Sigmoid colon (tissue), 4 donors: ENCODE measurements around the gene P2RY14.

Experiments used
- CTCF ChIP-seq, 4 experiments: fragments of 450-650 bp in 3 of 4; fragments of 200-600 bp in 1 of 4; IDR thresholded peaks; one replicate each; pipeline ENCODE4 v1.5.1; 2016 to 2019; ENCODE audit warnings: antibody characterized with exemption in 4 of 4, mild to moderate bottlenecking in 3 of 4, moderate library complexity in 2 of 4
- EP300 ChIP-seq, 4 donors: sonication (generic); formaldehyde crosslinking; IDR thresholded peaks; one replicate each; pipeline ENCODE4 v1.6.1; 2017; ENCODE audit warnings: antibody characterized with exemption in 4 of 4
- POLR2A ChIP-seq, 2 donors: fragments of 450-650 bp; IDR thresholded peaks; one replicate each; pipeline ENCODE4 v1.6.1; 2016; ENCODE audit warnings: antibody characterized with exemption in 2 of 2, mild to moderate bottlenecking in 2 of 2, moderate library complexity in 2 of 2
- POLR2AphosphoS5 ChIP-seq, 4 donors: sonication (generic); formaldehyde crosslinking; IDR thresholded peaks; one replicate each; pipeline ENCODE4 v1.6.1; 2017; ENCODE audit warnings: antibody characterized with exemption in 4 of 4

DNA sequence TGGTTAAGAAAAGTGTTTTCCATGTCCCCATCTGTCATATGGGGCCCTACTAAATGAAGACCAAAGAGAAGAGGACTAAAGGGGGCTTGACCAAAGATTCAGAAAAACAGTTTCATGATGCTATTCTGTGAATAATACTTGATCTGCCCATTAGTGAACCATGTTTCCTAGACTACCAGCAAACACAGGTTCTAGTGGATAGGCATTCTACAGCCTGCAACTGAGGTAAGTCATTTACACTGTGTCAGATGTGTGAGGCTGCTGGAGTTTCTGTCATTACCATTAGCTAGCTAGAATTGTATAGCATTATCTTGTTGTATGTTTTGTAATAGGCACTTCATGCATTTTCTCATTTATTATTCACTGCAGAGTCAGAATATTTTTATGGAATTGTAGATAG is 81.9 kb downstream of the P2RY14 start:
- TF ChIP-seq EP300 (IDR thresholded peaks at IDR 0.05) (no peak), CTCF (IDR thresholded peaks at IDR 0.05) (no peak), POLR2AphosphoS5 (IDR thresholded peaks at IDR 0.05) (no peak), POLR2A (IDR thresholded peaks at IDR 0.05) (no peak)
